NCI-H2171 treated with DMSO at 0.1 percent for 48 hours (cell line): ENCODE measurements around the gene OSR1.
"Not testable (repeated sequence)": the region's sequence is repeated elsewhere in the genome, so short reads cannot be mapped to it uniquely, and the experiment has no call there.

Source experiments
- DNase-seq: peaks from one replicate; lab custom pipeline; 2025; lab: John Stamatoyannopoulos, UW

OSR1 gene

GRCh38 chr2:19331450-19331849 is 27.0 kb downstream of the OSR1 start:
- DNase-seq: no peak

- no peak for DNase-seq
These were observed 28.0 kb downstream of the OSR1 start for GRCh38 chr2:19330436-19330835.

GRCh38 chr2:19329445-19329844 is 29.0 kb downstream of the OSR1 start:
- DNase-seq: no peak

- DNase-seq: no peak
These were observed 30.9 kb downstream of the OSR1 start for GRCh38 chr2:19327496-19327895.

GRCh38 chr2:19321946-19322345 is 36.5 kb downstream of the OSR1 start:
- no peak for DNase-seq

GRCh38 chr2:19320813-19321212 is 37.6 kb downstream of the OSR1 start:
- DNase-seq: no peak

- peak; percentile 89 for DNase-seq
These were observed 38.7 kb downstream of the OSR1 start for GRCh38 chr2:19319698-19320097.

GRCh38 chr2:19319064-19319463 is 39.4 kb downstream of the OSR1 start:
- DNase-seq: peak; percentile 36

- no peak for DNase-seq
These were observed 44.9 kb downstream of the OSR1 start for GRCh38 chr2:19313553-19313952.

- DNase-seq: no peak
These were observed 45.5 kb downstream of the OSR1 start for GRCh38 chr2:19312949-19313348.

- not testable (repeated sequence) for DNase-seq
These were observed 52.4 kb downstream of the OSR1 start for GRCh38 chr2:19306065-19306464.

GRCh38 chr2:19305400-19306055 is 52.9 kb downstream of the OSR1 start:
- DNase-seq: peak; percentile 77

GRCh38 chr2:19301706-19302105 is 56.7 kb downstream of the OSR1 start:
- no peak for DNase-seq
